A549 (cell line): ENCODE measurements around the gene PTBP1. TPM values are rescaled to one million over a fixed set of nuclear protein-coding genes. Genes with fewer than 3 reads are reported as not detected.

Source experiments
- ATAC-seq, 2 experiments: fragments of 200-7000 bp in 1 of 2; fragments of >200 bp in 1 of 2; cut with Nextera tagmentation in 1 of 2; cut with Tn5 transposase in 1 of 2; 3 replicates each; pipeline versions ENCODE4 v1.8.0 to v1.9.1; 2018 to 2020; ENCODE audit warnings: mild to moderate bottlenecking in 1 of 2, moderate library complexity in 1 of 2
- CTCF ChIA-PET: fragments of 300-600 bp; sonication (Branson Sonifier 250); formaldehyde crosslinking; extraction: SDS; loops from one replicate; lab custom pipeline; 2021; ENCODE audit warnings: antibody characterized with exemption, inconsistent platforms; lab: Yijun Ruan, JAX
- POLR2A ChIA-PET: fragments of 350-600 bp; formaldehyde crosslinking; extraction: SDS; loops from one replicate; lab custom pipeline; 2021; ENCODE audit warnings: antibody characterized with exemption, inconsistent platforms; lab: Yijun Ruan, JAX
- DNase-seq, 2 experiments: peaks; one replicate each; pipeline versions ENCODE4 v3.0.0 to v3.0.0-alpha.2; 2011 to 2016; ENCODE audit warnings: low read depth in 1 of 2, low spot score in 1 of 2
- FAIRE-seq: peaks from 2 replicates; lab custom pipeline; 2011; peaks lifted over from hg19 to GRCh38; lab: Jason Lieb, UNC
- H3K27ac ChIP-seq, 2 experiments: fragments of >200 bp; sonication (Bioruptor Twin); formaldehyde crosslinking; 3 replicates each; pipeline ENCODE4 v1.5.1; 2016 to 2017
- H3K4me1 ChIP-seq: fragments of >200 bp; sonication (Bioruptor Twin); formaldehyde crosslinking; 3 replicates; pipeline ENCODE4 v1.6.1; 2016
- H3K4me2 ChIP-seq: fragments of >200 bp; sonication (Bioruptor Twin); formaldehyde crosslinking; 3 replicates; pipeline ENCODE4 v1.6.1; 2016
- H3K4me3 ChIP-seq: fragments of >200 bp; sonication (Bioruptor Twin); formaldehyde crosslinking; 3 replicates; pipeline ENCODE4 v1.5.1; 2016
- H3K9me3 ChIP-seq: fragments of >200 bp; sonication (Bioruptor Twin); formaldehyde crosslinking; 3 replicates; pipeline ENCODE4 v1.6.1; 2016
- CEBPB ChIP-seq, 2 experiments: fragments of >200 bp in 1 of 2; sonication (Bioruptor Twin) in 1 of 2; formaldehyde crosslinking in 1 of 2; IDR thresholded peaks; 2 replicates each; pipeline ENCODE4 v1.6.1; 2012 to 2016
- HOXB13 ChIP-seq: fragments of 250-450 bp; sonication (Bioruptor Pico); IDR thresholded peaks from 2 replicates; pipeline ENCODE4 v1.5.0; 2020; ENCODE audit warnings: low read depth, mild to moderate bottlenecking, moderate library complexity
- MAFK ChIP-seq: fragments of 450-650 bp; IDR thresholded peaks from 2 replicates; pipeline ENCODE4 v1.6.1; 2014; ENCODE audit not compliant: partially characterized antibody
- POLR2A ChIP-seq: IDR thresholded peaks from 2 replicates; pipeline ENCODE4 v1.6.1; 2012; ENCODE audit warnings: mild to moderate bottlenecking, low read length
- POLR2AphosphoS2 ChIP-seq: conservative IDR thresholded peaks from 2 replicates; pipeline ENCODE4 v1.6.1; 2012; ENCODE audit warnings: low read length, improper control_type of control experiment, inconsistent platforms
- ZNF302 ChIP-seq: fragments of 250-450 bp; sonication (Bioruptor Pico); IDR thresholded peaks from 2 replicates; pipeline ENCODE4 v1.9.0; 2021; ENCODE audit warnings: inconsistent platforms, mild to moderate bottlenecking, moderate library complexity
- WGBS: methylation state at CpG from one replicate; pipeline ENCODE4 v1.1.6; 2017; ENCODE audit errors: missing lambda C conversion rate; 5-methylcytosine and 5-hydroxymethylcytosine counted together
- polyA plus RNA-seq, 4 experiments: library from polyadenylated mRNA; depleted of rRNA in 3 of 4; stranded (reverse); fragments of >200 nt; fragmentation: RNase III in 1 of 4; extraction: RNeasy Plus Mini Kit Qiagen cat#74134 plus additional on column Dnase treatment in 1 of 4; gene quantifications; 2 replicates in 3 of 4; 3 replicates in 1 of 4; pipeline ENCODE4 v1.2.3, GENCODE V29; 2011 to 2017
- TF ChIP-seq, protein P1 (sequence below): fragments of >200 bp; sonication (Bioruptor Twin); formaldehyde crosslinking; IDR thresholded peaks from 2 replicates; pipeline ENCODE4 v1.6.1; 2016
- TF ChIP-seq, protein P2 (sequence below): fragments of 150-350 bp; IDR thresholded peaks from 2 replicates; pipeline ENCODE4 v1.6.1; 2014; ENCODE audit warnings: low read depth, mild to moderate bottlenecking, low read length
- TF ChIP-seq, protein P3 (sequence below): IDR thresholded peaks from 2 replicates; pipeline ENCODE4 v1.6.1; 2012

The PTBP1 gene
- polyA plus RNA-seq, 2 of the 4 experiments (the other 2 are of a cell fraction) = 144 to 264 TPM

DNA sequence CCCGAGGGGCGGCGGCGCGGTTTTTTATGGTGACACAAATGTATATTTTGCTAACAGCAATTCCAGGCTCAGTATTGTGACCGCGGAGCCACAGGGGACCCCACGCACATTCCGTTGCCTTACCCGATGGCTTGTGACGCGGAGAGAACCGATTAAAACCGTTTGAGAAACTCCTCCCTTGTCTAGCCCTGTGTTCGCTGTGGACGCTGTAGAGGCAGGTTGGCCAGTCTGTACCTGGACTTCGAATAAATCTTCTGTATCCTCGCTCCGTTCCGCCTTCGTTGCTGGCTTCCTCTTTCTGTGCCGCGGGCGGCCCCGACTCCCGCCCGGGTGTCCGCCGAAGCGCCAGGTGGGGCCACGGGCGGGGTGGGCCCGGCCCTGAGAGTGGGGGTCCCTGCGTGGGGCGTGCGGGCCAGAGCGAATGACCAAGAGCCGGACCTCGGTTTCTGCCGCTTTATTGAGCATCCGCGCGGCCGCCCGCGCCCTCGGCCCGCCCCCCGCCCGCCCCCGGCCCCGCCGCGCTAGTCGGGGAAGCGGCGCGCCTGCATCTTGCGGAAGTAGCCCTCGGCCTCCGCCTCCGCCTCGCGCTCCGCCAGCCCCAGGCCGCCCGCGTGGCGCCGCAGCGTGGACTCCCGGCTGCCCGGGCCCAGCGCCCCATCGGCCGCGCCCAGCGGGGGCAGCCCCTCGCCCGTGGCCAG is 14.9 kb downstream of the PTBP1 start:
- FAIRE-seq = no peak
- ATAC-seq = no peak
- Histone ChIP-seq H3K9me3 (no peaks in the 10 kb centered on the region), H3K27ac (no peak overlapping the region), H3K4me1 (no peaks in the 10 kb centered on the region), H3K4me3 (no peak overlapping the region), H3K4me2 (no peak overlapping the region)
- DNase-seq = no peak
- WGBS = 95% methylated on average over 32 of the region's 80 CpGs
- ChIA-PET POLR2A (no interaction called here), CTCF (no interaction called here)
- TF ChIP-seq CEBPB (IDR thresholded peaks at IDR 0.05) = no peak

DNA sequence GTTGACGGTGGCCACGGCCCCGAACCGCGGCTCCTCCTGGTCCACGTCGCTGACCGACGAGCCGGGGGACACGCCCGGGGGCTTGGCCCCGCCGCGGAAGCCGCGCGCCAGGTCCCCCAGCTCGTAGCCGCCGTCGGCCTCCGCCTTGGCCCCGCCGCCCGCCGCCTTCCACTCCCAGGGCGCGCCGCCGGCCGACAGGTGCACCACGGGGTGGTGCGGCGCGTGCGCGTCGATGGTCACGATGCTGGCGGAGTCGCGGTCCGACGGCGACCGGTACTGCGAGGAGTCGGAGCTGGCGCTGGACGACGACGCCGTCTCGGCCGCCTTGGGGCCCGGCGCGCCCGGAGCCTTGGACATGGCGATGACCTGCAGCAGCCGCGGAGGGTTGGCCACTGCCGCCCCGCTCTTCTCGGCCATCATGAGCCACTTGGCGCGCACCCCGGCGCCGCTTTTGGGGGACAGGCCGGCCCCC is 15.5 kb downstream of the PTBP1 start:
- no peak overlapping the region for H3K4me2 ChIP-seq
- POLR2A ChIA-PET = no interaction called here
- CTCF ChIA-PET = no interaction called here
- no peaks in the 10 kb centered on the region for H3K9me3 ChIP-seq
- no peak overlapping the region for H3K4me3 ChIP-seq
- no peaks in the 10 kb centered on the region for H3K4me1 ChIP-seq
- no peak for TF ChIP-seq HOXB13 (CRISPR knock-in tag)
- 0 out of 2 replicates have a peak, but pooled peaks have one; percentile 1 for TF ChIP-seq POLR2AphosphoS2
- TF ChIP-seq, protein P1, sequence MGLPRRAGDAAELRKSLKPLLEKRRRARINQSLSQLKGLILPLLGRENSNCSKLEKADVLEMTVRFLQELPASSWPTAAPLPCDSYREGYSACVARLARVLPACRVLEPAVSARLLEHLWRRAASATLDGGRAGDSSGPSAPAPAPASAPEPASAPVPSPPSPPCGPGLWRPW = no peak
- no peak overlapping the region for H3K27ac ChIP-seq
- DNase-seq (no peak), FAIRE-seq (no peak), ATAC-seq (no peak)
- WGBS = 93% methylated on average over 37 of the region's 72 CpGs

DNA sequence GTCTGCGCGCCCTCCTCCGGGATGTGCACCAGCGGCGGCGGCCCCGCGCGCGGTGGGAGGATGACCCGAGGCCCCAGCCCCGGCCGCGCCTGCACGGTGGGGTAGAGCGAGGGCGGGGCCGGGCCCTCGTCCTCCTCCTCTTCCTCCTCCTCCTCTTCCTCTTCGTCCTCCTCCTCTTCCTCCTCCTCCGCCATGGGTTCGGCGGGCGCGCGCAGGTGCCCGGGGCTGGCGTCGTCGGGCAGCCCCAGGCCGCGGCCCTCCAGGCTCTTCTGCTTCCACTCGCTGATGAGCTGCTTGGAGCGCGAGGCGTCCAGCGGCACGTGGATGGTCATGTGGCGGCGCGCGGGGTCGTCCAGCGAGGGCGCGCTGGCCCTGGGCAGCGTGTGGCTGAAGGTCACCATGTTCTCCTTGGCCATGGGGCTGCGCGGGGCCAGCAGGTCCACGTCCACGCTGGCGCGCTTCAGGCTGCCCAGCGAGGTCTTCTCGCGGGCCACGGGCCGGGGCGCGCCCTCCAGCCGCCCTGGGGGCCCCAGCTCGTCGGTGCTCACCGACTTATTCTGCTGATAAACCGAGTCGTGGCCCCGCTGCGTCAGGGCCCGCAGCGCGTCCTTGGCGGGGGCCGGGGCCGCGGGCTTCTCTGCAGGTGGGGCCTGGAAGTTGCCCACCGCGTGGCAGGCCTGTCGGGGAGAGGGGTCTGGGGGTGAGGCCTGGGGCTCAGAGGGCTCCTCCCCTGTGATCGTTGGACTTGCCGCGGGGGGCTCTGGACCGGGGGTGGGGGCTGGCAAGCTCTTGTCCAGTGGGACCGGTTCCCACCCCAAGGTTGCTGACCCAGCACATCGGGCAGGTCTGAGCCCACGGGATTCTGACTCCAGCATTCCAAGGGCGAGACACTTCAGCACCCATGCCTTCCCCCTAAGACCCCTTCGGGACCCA is 16.2 kb downstream of the PTBP1 start:
- FAIRE-seq = no peak

DNA sequence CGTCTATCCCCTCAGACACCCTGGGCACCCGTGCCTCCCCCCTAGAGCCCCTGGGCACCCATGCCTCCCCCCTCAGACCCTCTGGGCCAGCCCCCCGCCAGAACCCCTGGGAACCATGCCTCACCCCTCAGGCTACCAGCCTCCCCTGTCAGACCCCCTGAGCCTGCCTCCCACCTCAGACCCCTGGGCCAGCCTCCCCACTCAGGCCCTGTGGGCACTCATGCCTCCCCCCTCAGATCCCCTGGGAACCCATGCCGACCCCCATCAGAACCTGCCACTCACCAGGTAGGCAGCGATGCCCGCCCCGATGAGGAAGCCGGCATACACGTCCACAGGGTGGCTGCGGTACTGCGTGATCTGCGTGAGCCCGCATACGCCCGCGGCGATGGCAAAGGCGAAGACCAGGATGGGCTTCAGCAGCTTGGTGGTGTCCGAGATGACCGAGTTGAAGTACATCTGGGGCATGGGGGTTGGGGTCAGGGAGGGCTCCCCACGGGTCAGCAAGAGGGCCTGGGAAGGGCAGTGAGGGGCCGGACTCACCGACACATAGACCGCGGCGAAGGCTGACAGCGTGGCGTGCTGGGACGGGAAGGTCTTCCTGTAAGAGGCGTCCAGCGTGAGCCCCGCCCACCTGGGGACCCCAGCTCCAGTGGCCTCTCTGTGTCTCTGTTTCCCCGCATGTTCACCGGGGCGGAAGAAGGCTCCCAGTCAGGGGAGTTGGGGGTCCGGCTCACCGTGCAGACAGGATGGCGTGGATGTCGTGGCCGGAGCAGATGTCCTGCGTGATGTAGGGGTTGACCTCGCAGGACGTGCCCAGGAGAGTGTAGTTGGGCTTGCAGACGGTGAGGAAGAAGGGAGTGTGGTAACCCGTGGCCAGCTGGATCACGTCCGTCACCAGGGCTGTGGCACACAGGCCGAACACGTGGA is 17.2 kb downstream of the PTBP1 start:
- peak; percentile 9 to 17; a peak in 4 of 6 replicates for ATAC-seq
- Histone ChIP-seq H3K4me3 (no peak overlapping the region), H3K4me2 (no peak overlapping the region), H3K4me1 (no peaks in the 10 kb centered on the region), H3K27ac (no peak overlapping the region), H3K9me3 (no peaks in the 10 kb centered on the region)
- FAIRE-seq = no peak
- 91% methylated on average over 24 of the region's 49 CpGs for WGBS
- ChIA-PET CTCF (no interaction called here), POLR2A (no interaction called here)
- TF ChIP-seq, protein P2, sequence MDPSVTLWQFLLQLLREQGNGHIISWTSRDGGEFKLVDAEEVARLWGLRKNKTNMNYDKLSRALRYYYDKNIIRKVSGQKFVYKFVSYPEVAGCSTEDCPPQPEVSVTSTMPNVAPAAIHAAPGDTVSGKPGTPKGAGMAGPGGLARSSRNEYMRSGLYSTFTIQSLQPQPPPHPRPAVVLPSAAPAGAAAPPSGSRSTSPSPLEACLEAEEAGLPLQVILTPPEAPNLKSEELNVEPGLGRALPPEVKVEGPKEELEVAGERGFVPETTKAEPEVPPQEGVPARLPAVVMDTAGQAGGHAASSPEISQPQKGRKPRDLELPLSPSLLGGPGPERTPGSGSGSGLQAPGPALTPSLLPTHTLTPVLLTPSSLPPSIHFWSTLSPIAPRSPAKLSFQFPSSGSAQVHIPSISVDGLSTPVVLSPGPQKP = no peak
- peak; percentile 31; the same call in 1 of the 2 replicates for TF ChIP-seq POLR2AphosphoS2
- no peak for DNase-seq

More for the DNA sequence above, 16.2 kb downstream of the PTBP1 start:
- CTCF ChIA-PET = no interaction called here
- no peaks in the 10 kb centered on the region for H3K9me3 ChIP-seq
- DNase-seq (no peak), ATAC-seq (peak; percentile 3 to 9; a peak in 3 of 6 replicates)
- H3K4me2 ChIP-seq = no peak overlapping the region
- no peaks in the 10 kb centered on the region for H3K4me1 ChIP-seq
- TF ChIP-seq ZNF302 (no peak), MAFK (peak; percentile 53), POLR2A (no peak)
- TF ChIP-seq, protein P3, sequence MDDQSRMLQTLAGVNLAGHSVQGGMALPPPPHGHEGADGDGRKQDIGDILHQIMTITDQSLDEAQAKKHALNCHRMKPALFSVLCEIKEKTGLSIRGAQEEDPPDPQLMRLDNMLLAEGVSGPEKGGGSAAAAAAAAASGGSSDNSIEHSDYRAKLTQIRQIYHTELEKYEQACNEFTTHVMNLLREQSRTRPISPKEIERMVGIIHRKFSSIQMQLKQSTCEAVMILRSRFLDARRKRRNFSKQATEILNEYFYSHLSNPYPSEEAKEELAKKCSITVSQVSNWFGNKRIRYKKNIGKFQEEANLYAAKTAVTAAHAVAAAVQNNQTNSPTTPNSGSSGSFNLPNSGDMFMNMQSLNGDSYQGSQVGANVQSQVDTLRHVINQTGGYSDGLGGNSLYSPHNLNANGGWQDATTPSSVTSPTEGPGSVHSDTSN = peak; percentile 40; the same call in 1 of the 2 replicates
- WGBS = 97% methylated on average over 17 of the region's 87 CpGs
- H3K4me3 ChIP-seq = no peak overlapping the region
- POLR2A ChIA-PET = no interaction called here
- no peak overlapping the region for H3K27ac ChIP-seq
